NCI-H2196 treated with DMSO at 0.1 percent for 48 hours (cell line): ENCODE data around the gene PF4V1.

Experiments
- DNase-seq: peaks from one replicate; lab custom pipeline; 2025; ENCODE audit not compliant: unreplicated experiment; lab: John Stamatoyannopoulos, UW

PF4V1 gene

DNA sequence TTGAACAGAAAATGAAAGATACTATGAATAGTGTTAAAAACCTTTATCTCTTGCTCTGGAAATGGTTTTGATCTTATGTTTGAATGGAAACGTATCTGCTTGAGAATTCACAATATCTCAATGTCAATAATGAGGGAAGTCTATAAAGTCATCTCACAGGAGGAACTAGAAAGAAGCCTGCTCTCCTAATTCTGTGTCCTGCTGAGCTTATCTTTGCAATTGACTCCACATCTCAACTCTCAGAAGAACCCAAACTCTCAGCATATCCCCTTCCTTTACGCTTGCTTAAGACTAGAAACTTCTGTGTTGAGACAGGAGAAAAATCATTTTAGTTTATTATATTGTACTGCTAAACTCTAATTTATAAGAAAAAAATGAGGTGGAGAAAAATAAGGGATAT is 8.3 kb upstream of the PF4V1 start:
- no peak for DNase-seq

DNA sequence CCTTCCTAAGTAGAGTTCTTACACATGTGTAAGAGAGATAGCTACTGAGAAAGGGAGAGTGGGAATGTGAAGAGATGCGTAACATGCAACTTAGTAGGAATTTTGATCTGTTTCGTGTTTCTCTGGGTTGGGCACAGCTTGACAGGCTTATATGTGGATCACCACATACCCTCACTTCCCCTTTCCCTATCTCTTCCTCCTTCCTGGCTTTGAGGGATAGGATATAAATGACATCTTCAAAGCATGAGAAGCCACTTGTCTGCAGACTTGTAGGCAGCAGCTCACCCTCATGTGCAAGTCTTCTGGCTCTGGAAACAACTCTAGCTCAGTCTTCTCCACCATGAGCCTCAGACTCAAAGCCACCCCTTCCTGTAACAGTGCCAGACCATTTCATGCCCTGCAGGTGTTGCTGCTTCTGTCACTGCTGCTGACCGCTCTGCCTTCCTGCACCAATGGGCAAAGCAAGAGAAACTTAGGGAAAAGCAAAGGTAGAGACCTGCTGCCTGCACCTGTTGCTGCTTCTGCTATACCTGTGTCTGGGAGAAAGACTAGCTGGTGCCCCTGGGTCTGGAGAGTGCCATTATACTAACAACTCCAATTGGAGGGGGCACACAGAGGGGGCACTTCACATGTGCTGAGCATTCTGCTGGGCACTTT is 5.4 kb upstream of the PF4V1 start:
- DNase-seq = no peak

DNA sequence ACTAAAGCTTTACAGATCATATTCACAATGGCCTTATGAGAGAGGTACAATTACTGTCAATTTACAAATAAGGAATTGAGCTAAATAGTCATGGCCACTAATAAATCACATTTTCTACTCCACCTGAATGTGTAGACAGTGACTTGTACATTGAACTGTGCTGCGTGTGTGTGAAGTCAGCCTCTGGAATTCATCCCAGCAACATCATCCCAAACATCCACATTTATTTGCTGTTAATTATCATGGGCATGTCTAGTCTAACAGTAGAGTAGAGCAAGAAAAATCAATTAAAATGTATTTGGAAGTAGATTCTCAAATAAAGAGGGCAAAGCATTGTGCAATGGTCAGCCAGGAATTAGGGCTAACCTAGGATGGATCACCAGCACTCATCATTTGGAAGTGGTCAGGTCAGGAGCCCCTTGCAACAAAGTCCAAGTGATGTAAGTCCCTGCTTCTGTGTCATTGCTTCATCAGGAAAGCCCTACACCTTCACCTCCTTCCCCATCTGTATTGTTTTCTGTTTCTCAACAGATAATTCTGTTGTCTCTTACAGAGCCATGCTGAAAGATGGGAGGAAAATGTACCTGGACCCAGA is 4.8 kb upstream of the PF4V1 start:
- DNase-seq = no peak

DNA sequence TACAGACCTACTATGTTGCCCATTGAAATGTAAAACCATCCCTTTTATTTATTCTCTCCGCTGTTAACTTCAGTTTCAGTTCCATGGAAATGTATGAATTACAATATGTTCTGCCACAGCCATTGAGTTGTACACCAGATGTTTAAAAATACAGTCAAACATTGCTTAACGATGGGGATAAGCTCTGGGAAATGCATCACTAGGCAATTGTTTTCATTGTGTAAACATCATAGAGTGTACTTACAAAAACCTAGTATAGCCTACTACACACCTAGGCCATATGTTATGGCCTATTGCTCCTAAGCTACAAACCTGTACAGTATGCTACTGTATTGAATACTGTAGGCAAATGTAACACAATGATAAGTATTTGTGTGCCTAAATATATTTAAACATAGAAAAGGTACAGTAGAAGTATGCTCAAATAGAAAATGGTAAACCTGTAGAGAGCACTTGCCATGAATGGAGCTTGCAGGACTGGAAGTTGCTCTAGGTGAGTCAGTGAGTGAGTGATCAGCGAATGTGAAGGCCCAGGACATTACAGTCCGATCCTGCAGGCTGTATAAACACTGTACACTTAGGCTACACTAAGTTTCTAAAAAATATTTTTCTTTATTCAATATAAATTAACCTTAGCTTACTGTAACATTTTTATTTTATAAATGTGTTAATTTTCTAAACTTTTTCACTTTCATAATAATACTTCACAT is 2.7 kb upstream of the PF4V1 start:
- DNase-seq = no peak

DNA sequence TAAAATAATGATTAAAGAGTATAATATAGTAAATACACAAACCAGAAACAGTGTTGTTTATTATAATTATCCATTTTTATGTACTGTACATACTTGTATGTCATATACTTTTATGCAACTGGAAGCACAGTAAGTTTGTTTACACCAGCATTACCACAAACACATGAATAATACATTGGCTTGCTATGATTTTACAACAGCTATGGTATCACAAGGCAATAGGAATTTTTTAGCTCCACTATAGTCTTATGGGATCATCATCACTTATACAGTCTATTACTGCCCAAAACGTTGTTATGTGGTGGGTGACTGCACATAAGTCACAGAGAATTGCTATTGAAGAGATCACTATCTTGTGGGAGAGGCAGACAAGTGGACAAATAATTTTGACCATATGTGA is 1.8 kb upstream of the PF4V1 start:
- no peak for DNase-seq

DNA sequence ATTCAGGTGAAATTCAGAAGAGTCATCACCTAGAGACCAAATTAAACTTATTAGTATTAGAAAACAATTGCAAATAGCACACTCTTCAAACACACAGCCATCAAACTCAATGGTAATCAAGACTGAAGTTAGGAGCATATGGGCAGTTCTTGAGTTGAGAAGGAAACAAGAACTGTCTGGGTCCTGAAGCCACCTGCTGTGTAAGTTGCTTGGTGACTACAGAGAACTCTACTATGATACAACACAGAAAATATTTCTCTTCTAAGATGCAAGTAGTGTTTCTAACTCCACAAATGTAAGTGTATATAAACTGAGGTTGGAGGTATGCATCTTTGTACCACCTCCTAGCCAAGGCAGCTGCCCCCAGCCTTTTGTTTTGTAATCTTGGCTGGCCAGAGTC is 325 bp upstream of the PF4V1 start:
- no peak for DNase-seq

DNA sequence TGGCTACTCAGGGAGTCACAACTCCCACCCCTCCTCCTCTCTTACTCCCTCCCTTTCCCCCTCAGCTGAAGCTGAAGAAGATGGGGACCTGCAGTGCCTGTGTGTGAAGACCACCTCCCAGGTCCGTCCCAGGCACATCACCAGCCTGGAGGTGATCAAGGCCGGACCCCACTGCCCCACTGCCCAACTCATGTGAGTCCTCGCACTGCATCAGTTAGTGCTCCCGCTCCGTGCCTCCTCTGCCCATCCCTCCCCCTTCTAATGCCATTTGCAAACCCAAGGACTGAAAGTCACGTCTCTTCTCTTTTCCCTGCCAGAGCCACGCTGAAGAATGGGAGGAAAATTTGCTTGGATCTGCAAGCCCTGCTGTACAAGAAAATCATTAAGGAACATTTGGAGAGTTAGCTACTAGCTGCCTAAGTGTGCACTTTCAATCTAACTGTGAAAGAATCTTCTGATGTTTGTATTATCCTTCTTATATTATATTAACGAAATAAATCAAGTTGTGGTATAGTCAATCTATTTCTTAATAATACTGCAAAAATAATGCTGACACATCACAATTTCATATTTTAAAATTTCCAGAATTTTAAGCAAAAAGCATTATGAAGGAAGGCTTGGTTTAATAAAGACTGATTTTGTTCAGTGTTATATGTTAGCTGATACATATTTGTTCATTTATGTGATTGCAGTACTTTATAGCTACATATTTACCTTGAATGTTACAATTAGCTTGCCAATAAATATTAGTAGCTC is 800 bp downstream of the PF4V1 start:
- DNase-seq = no peak

DNA sequence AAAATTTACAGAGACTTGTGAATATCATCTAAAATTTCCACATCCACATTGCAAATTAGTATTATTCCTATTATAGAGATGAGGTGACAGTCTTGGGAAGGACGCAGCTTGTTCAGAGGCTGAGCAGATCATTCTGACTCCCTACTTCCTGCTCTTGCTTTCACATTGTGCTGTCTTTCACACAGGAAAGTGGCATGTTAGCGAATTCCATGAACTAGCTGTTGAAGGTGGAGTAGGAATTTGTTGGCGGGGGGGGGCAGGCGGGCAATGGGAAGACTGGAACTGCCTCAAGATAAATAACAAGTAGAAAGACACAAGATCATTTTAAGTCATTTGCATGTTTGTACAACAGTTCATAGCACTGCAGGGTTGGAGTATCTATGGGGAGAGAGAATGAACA is 2.3 kb downstream of the PF4V1 start:
- DNase-seq = no peak

DNA sequence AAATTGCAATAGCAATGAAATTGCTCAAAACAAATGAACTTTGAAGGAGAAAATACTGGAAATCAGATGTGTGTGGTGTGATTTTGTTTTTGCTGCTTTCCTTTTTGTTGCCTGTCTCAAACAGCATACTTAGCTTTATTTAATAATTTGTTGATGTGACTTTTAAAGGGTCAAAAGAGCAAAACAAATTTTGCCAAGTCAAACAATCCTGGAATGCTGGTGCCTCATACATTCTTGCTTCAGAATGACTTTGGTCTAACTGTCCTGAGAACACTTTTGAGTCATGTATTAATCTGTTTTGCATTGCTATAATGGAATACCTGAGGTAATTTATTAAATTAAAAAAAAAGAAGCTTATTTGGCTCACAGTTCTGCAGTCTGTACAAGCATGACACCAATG is 3.4 kb downstream of the PF4V1 start:
- DNase-seq = no peak

DNA sequence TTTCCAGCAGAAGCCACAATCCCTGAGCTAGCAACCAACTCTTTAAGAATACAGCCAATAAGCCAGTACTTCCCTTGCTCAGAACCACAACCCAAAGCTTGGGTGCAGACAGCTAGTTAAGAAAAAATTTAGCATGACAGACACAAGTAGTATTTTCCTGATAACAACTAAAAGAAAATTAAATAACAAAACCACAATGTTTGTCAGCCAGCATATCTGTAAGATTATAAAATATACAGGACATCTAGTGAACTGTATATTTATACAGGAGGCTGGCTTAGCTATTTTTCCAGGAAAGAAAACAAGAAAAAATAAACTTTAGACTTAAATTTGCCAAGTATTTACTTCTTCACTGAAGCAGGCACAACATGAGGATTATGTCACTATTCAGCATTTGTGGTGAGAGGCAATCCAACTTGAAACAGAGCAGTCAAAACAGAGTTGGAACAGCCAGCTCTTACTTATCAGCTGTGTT is 6.6 kb downstream of the PF4V1 start:
- DNase-seq = no peak

DNA sequence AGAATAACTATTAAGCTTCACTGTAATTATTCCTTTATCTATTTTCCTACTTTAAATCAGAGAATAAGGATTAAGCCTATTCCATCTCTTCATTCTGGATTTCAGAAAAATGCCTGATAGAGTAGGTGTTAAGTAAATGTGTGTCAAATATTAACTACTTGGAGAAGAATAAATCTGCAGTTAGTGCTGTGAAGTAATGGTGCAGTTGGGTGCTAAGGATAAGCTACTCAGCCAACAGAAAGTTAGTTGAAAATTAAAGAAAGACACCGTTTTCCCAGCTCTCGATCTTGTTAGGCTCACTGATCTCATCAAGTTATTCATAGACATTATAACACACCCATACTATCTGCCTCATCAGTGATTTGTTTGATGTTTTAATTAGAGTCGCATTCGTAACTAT is 7.1 kb downstream of the PF4V1 start:
- no peak for DNase-seq

DNA sequence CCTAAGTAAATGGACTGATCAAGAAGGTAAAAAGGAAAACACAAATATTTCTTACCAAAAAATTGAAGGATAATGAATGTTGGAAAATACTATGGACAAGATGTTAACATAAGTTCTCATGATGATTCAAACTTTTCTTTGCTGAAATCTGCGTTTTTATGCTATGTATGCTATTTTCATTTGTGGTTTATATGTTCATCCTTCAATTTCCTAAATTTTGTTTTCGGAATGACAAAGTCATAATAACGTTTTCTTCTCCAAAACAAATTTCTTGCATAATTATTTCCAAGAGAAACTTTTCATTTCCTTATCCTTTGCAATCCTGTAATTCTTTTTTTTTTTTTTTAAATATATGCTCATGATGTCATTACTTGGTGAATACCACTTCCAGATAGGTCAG is 7.8 kb downstream of the PF4V1 start:
- no peak for DNase-seq

DNA sequence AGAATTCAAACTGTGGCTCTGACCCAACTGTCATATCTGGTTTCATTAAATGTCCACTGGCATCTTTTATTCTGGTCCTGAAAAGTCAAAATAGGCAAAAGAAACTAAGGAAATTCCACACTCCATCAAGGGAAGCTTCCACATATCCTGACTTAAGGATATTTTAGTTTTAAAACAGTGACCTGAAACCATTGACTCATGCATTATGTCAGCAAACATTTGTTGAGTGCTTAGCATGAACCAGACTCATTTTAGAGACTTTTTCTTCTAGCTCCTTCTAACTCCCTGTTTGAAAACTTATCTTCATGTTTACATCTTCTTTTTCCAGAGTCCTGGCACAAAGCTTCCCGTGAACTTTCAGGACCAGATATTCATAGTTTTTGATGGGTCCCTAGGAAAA is 9.2 kb downstream of the PF4V1 start:
- no peak for DNase-seq

DNA sequence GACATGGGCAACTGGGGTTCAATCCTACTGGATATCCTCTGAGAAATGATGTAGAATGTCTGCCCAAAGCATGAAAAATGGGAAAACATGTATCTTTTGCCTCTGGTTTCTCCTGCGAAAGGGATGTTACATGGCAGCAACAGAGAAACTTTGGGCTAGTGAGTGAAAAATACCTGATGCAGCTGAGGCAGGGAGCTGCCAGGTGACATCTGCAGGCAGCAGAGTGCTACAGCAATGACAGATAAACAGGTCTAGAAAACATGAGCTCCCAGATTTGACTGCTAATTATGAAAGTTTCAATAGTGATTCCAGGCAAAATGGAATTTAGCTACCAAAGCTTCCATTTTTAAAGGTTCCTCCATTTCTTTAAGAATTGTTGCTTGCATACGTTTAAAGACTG is 11.3 kb downstream of the PF4V1 start:
- no peak for DNase-seq

DNA sequence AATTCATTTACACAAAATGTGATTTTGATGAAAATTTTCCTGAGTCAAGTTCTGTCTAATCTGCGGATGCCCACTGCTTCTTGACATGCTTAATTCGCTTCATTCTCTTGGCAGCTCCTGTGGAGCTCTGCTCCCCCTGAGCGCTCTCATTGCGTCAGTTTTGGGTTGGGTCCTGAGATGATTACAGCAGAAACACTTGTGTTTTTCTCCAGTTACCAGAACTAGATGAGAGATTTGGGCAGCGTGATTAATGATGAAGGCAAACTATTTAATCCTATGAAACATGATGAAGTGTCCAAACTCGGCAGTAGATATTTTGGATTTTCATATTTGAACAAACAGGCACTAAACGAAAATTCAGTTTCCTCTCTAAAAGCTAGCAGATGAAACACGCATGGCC is 11.9 kb downstream of the PF4V1 start:
- no peak for DNase-seq

DNA sequence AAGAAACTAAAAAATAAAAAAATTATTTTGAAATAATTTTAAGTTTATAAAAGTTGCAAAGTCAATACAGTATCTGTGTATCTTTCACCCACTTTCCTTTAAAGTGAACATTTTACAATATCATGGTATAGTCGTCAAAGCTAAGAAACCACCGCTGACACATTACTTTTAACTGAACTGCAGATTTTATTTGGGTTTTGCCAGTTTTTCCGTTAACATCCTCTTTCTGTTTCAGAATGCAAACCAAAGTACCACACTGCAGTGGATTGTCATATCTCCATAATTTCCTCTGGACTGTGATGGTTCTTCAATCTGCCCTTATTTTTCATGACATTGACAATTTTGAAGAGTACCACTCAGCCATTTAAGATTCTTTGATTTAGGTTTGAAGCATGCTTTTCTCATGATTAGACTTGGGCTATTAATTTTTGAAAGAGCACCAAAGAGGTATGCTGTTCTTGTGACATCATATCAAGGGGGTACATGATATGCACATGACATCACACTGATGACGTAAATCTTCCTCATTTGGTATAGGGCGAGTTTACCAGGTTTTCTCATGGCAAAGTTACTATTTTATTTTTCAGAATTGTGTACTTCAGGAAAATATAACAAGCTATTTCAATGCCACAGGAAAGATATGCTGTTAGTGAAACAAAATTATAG is 12.5 kb downstream of the PF4V1 start:
- DNase-seq = no peak

DNA sequence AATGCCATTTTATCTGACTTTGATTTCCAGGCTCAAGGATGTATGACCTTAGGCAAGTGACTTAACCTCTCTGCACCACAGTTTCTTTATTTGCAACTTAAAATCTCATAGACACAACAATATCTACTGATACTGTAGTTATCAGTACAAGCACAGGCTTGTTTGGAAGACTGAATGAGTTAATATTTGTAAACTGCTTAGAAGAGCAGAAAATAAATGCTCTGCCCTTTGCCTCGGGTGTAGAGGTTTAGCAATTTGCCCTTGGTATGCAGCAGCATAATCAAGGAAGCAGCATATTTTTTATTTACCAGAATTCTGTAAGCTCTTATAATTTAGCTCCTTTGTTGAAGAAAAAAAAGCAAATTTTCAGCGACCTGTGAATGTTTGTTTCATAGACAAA is 13.2 kb downstream of the PF4V1 start:
- no peak for DNase-seq

DNA sequence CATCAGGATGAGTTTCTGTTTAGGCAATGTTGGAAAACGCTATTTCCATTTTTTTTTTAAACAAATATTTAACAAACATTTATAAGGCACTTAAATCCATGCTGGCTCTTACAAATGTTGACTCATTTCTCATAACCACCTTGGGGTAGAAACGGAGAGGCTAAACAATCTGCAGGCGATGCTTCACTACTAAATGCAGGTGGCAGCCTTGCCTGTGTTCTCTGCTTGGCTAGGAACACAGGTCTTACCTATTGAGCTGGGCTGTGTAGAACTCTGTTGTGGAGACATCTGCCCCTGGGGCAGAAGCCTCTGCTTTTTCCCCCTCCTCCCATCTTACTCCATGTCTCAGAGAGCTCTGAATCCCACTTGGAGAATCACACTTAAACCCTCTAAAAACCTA is 14.7 kb downstream of the PF4V1 start:
- DNase-seq = no peak

DNA sequence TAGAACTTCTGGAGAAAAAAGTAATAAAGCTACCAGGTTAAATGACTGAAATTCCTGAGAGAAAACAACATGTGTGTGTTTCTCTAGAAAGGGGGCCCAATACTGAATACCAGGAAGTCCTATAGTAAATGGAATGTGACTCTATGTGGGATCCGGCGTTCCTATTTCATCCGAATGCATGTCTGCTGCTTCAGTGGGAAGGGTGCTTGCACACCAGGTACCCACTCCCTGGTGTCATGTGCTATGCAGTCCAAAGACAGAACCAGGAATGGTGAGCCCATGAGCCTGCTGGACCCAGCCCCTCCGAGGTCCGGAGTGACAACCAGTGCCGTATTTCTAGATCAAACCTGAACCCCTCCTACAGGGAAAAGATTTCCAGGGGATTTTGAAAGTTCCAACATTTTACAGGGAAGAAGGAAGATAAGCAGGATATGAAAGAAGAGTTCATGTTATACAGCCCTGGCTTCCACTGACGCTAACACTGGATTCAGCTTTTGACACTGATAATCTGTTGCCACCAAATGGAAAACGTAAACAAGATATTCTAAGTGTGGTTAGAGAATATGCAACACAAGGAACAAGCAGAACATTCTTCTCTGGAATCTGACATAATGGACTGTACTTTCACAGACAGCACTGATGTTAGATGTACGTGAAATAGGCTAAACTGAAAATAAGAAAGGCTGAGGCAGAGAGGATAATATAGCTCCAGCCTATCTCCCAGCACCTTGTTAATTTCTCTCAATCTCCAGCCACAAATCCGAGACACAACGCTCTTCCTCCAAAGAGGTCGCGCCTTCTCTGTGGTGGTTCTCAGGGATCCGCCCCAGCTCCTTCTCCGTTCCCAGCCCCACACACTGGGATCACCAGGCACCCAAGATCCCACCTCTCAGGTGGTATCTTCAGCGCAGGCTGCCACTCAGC is 15.4 kb downstream of the PF4V1 start:
- DNase-seq = no peak
